Epithelial cell of esophagus (primary cell): ENCODE data around the gene SFXN2.
"Not testable (repeated sequence)": the region's sequence is repeated elsewhere in the genome, so short reads cannot be mapped to it uniquely, and the experiment has no call there.

ENCODE experiments used
- DNase-seq: peaks from one replicate; pipeline ENCODE4 v3.0.0; 2010; ENCODE audit warnings: low read depth
- H3K4me3 ChIP-seq: 2 replicates; pipeline ENCODE4 v1.5.1; 2011; ENCODE audit warnings: mild to moderate bottlenecking, low read length, control low read depth
- TF ChIP-seq, protein P1 (sequence below): IDR thresholded peaks from 2 replicates; pipeline ENCODE4 v1.5.1; 2011; ENCODE audit warnings: low read depth, mild to moderate bottlenecking, low read length, control low read depth, inconsistent platforms; ENCODE audit not compliant: insufficient read depth; ENCODE audit errors: missing control alignments

SFXN2 gene

DNA sequence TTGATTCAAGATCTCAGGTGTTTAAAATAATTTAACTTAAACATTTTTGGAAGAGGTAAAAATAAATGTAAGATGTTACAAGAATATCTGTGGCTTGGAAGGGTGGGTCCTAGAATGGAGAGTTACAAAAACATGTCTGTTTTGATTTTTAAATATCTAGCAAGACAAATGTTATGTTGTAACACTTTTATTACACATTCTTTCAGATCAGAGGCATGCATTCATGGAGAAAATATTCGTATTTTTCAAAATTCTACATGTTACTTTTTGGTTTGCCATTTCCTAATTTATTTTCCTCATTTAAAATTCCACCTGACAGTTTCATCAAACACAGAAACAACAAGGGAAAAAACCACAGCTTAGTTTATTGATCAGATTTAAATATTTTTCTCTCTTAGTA is 39.3 kb downstream of the SFXN2 start:
- no peak overlapping the region for H3K4me3 ChIP-seq
- DNase-seq: no peak
- TF ChIP-seq, protein P1, sequence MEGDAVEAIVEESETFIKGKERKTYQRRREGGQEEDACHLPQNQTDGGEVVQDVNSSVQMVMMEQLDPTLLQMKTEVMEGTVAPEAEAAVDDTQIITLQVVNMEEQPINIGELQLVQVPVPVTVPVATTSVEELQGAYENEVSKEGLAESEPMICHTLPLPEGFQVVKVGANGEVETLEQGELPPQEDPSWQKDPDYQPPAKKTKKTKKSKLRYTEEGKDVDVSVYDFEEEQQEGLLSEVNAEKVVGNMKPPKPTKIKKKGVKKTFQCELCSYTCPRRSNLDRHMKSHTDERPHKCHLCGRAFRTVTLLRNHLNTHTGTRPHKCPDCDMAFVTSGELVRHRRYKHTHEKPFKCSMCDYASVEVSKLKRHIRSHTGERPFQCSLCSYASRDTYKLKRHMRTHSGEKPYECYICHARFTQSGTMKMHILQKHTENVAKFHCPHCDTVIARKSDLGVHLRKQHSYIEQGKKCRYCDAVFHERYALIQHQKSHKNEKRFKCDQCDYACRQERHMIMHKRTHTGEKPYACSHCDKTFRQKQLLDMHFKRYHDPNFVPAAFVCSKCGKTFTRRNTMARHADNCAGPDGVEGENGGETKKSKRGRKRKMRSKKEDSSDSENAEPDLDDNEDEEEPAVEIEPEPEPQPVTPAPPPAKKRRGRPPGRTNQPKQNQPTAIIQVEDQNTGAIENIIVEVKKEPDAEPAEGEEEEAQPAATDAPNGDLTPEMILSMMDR: no peak

DNA sequence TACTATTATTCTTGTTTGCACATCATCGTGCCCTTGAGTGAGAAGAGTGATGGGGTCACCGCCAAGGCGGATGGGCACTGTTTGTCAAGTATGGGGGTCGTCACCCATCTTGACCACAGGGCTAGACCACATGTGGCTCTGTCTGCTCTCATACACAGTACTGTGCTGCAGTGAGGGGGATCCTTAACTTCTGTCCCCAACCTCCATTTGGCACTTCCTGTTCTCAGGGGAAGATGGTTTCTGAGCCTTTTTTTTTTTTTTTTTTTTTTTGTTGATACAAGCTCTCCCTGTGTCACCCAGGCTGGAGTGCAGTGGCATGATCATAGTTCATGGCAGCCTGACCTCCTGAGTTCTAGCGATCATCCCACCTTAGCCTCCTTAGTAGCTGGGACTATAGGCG is 42.9 kb downstream of the SFXN2 start:
- H3K4me3 ChIP-seq: no peak overlapping the region
- DNase-seq: no peak

DNA sequence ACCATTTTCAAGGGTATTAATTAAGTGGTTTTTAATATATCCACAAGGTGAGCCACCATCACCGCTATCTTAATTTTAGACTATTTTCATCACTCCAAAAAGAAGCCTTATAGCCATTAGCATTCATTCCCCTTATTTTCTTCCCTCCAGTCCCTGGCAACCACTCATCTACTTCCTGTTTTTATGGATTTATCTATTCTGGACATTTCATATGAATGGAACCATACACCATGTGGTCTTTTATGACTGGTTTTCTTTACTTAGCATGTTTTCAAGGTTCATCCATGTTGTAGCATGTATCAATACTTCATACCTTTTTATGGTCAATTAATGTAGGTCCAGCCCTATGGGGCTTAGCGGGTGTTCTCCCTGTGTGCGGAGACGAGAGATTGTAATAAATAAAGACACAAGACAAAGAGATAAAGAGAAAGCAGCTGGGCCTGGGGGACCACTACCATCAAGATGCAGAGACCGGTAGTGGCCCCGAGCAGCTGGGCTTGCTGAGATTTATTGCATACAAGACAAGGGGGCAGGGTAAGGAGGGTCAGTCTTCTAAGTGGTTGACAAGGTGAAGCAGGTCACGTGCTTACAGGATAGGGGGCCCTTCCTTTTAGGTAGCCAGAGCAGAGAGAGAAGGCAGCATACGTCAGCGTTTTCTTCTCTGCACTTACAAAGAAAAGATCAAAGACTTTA is 44.0 kb downstream of the SFXN2 start:
- no peak overlapping the region for H3K4me3 ChIP-seq
- TF ChIP-seq, protein P1: no peak
- no peak for DNase-seq

More for the DNA sequence above, 42.9 kb downstream of the SFXN2 start:
- TF ChIP-seq, protein P1: no peak

DNA sequence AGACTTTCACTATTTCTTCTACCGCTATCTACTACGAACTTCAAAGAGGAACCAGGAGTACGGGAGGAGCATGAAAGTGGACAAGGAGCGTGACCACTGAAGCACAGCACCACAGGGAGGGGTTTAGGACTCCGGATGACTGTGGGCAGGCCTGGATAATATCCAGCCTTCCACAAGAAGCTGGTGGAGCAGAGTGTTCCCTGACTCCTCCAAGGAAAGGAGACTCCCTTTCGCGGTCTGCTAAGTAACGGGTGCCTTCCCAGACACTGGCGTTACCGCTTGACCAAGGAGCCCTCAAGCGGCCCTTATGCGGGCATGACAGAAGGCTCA is 44.5 kb downstream of the SFXN2 start:
- DNase-seq, H3K4me3 ChIP-seq: not testable (repeated sequence)

DNA sequence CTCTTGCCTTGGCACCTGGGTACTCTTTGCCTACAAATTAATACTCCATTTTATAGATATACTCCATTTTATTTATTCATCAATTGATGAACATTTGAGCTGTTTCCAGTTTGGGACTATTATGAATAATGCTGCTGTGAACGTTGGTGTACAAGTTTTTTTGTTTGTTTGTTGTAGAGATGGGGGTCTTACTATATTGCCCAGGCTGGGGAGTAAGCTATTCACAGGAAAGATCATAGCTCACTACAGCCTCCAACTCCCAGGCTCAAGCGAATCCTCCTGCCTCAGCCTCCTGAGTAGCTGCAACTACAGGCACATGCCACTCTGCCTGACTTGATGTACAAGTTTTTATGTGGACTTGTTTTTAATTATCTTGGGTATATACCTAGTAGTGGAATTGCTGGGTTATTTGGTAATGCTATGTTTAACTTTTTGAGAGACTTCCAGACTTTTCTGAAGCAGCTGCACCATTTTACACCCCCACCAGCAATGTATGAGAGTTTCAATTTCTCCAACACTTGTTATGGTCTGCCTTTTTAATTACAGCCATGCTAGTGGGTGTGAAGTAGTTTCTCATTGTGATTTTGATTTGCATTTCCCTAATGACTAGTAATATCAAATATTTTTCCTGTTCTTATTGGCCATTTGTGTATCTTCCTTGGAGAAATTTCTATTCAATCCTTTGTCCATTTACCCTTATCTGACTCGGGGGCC is 45.2 kb downstream of the SFXN2 start:
- H3K4me3 ChIP-seq: no peak overlapping the region
- TF ChIP-seq, protein P1: no peak

DNA sequence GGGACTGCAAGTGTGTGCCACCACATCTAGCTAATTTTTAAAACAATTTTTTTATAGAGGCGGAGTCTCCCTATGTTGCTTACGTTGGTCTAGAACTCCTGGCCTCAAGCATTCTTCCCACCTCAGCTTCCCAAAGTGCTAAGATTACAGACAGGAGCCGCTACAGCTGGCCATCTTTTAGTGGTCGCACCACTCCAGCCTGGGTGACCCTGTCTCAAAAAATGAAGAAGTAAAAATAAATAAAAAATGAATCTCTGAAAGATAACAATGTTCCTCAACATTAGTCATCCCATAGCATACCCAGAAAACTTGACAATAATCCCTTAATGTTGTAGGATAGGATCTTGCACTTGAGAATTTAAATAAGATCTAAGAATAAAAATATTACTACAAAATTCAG is 47.5 kb downstream of the SFXN2 start:
- TF ChIP-seq, protein P1: no peak
- DNase-seq: no peak
- no peak overlapping the region for H3K4me3 ChIP-seq

More for the DNA sequence above, 45.2 kb downstream of the SFXN2 start:
- DNase-seq: no peak

DNA sequence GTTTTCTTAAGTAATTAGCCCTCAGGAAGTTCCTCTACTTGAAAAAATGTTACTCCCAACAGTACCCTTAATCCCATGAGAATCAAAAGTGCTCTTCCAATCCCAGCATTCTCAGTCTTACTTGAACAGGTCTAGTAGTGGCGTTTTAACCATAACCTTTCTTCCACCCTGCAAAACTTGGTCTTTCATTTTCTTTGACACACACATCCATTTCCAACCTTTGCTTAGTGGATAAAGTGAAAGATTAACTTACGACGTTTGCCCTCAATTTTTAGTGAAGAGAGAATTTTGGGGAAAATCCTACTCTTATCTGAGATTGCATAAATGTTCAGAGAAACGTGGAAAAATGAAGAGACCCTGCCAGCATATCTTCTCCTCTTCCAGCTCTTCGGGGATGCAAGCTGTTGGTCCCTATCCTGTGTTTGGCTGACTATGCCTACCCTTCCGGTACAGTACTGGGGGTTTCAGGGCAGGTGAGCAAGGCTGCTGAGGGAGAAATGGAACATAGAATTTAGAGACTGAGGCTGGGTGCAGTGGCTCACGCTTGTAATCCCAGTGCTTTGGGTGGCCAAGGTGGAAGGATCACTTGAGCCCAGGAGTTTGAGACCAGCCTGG is 48.1 kb downstream of the SFXN2 start:
- TF ChIP-seq, protein P1: no peak
- no peak overlapping the region for H3K4me3 ChIP-seq
- no peak for DNase-seq
